DOHH2 (cell line): ENCODE measurements around the gene TMEM256.
A peak's percentile ranks its signal among the peaks of the same experiment; 100 is the strongest.

ENCODE experiments used
- H3F3A ChIP-seq: fragments of 200-600 bp; sonication (generic), shearing (Covaris generic); 2 replicates; pipeline ENCODE4 v1.6.0; 2016; ENCODE audit warnings: antibody characterized with exemption, mild to moderate bottlenecking; ENCODE audit not compliant: control insufficient read depth, insufficient read depth
- H3K27ac ChIP-seq: fragments of 200-600 bp; sonication (generic); 2 replicates; pipeline ENCODE4 v1.5.1; 2014; ENCODE audit warnings: low read depth, mild to moderate bottlenecking, low read length, moderate library complexity
- H3K27me3 ChIP-seq: fragments of 200-600 bp; sonication (generic); 2 replicates; pipeline ENCODE4 v1.6.1; 2014; ENCODE audit warnings: mild to moderate bottlenecking, low read length, mixed read lengths; ENCODE audit not compliant: control insufficient read depth
- H3K36me3 ChIP-seq: fragments of 200-600 bp; sonication (generic); 2 replicates; pipeline ENCODE4 v1.6.1; 2014; ENCODE audit warnings: mild to moderate bottlenecking, low read length, moderate library complexity, mixed read lengths; ENCODE audit not compliant: control insufficient read depth
- H3K4me1 ChIP-seq: fragments of 200-600 bp; sonication (generic); 2 replicates; pipeline ENCODE4 v1.6.1; 2014; ENCODE audit warnings: mild to moderate bottlenecking, low read length, mixed read lengths; ENCODE audit not compliant: control insufficient read depth
- H3K4me2 ChIP-seq: fragments of 200-600 bp; sonication (generic); 2 replicates; pipeline ENCODE4 v1.6.0; 2014; ENCODE audit warnings: mild to moderate bottlenecking, low read length, moderate library complexity
- H3K4me3 ChIP-seq: fragments of 200-600 bp; sonication (generic); 2 replicates; pipeline ENCODE4 v1.5.1; 2014; ENCODE audit warnings: mild to moderate bottlenecking, low read length, mixed read lengths
- H3K79me2 ChIP-seq: fragments of 200-600 bp; sonication (generic); 2 replicates; pipeline ENCODE4 v1.6.1; 2014; ENCODE audit warnings: mild to moderate bottlenecking, low read length, mixed read lengths; ENCODE audit not compliant: control insufficient read depth
- H3K9me2 ChIP-seq: fragments of 200-600 bp; sonication (generic); replicated peaks from 2 replicates; pipeline ENCODE4 v1.6.1; 2014; ENCODE audit warnings: mild to moderate bottlenecking, low read length, mixed read lengths; ENCODE audit not compliant: control insufficient read depth
- H3K9me3 ChIP-seq: fragments of 200-600 bp; sonication (generic); 2 replicates; pipeline ENCODE4 v1.6.1; 2014; ENCODE audit warnings: antibody characterized with exemption, low read length, mixed read lengths; ENCODE audit not compliant: control insufficient read depth, insufficient read depth
- H4K20me1 ChIP-seq: fragments of 200-600 bp; sonication (generic); 2 replicates; pipeline ENCODE4 v1.6.0; 2014; ENCODE audit warnings: low read depth, mild to moderate bottlenecking, antibody characterized with exemption, low read length, moderate library complexity; ENCODE audit not compliant: control insufficient read depth, insufficient read depth
- CTCF ChIP-seq: fragments of 200-600 bp; sonication (generic); IDR thresholded peaks from one replicate; pipeline ENCODE4 v1.5.1; 2014; ENCODE audit warnings: antibody characterized with exemption, mild to moderate bottlenecking, low read depth, low read length; ENCODE audit not compliant: poor library complexity, severe bottlenecking
- EZH2phosphoT487 ChIP-seq: fragments of 200-600 bp; sonication (generic); IDR thresholded peaks from 2 replicates; pipeline ENCODE4 v1.6.1; 2017; ENCODE audit warnings: borderline replicate concordance, mild to moderate bottlenecking, antibody characterized with exemption, low read length, moderate library complexity, mixed read lengths

The TMEM256 gene

GRCh38 chr17:7389924-7390910 is 13.7 kb downstream of the TMEM256 start:
- Histone ChIP-seq H3K9me3 (no peaks in the 10 kb centered on the region), H3K9me2 (no peaks in the 10 kb centered on the region), H3K4me2 (no peak overlapping the region), H3K4me1 (peaks cover 13% of the 10 kb centered on the region), H3K27ac (no peak overlapping the region), H3F3A (peaks cover 4% of the 10 kb centered on the region; the same call in 1 of the 2 replicates), H3K4me3 (no peak overlapping the region), H4K20me1 (no peaks in the 10 kb centered on the region), H3K79me2 (peaks cover 6% of the 10 kb centered on the region; the same call in 1 of the 2 replicates), H3K27me3 (no peaks in the 10 kb centered on the region), H3K36me3 (no peaks in the 10 kb centered on the region)
- TF ChIP-seq EZH2phosphoT487, result no peak
- no peak for TF ChIP-seq CTCF

- Histone ChIP-seq H3K27ac (no peak overlapping the region), H3F3A (peaks cover 4% of the 10 kb centered on the region; the same call in 1 of the 2 replicates), H3K36me3 (no peaks in the 10 kb centered on the region), H3K9me3 (no peaks in the 10 kb centered on the region), H3K4me3 (no peak overlapping the region), H3K4me2 (no peak overlapping the region), H3K27me3 (no peaks in the 10 kb centered on the region), H3K9me2 (no peaks in the 10 kb centered on the region), H4K20me1 (no peaks in the 10 kb centered on the region), H3K79me2 (peaks cover 5% of the 10 kb centered on the region; the same call in 1 of the 2 replicates), H3K4me1 (peaks cover 18% of the 10 kb centered on the region)
- TF ChIP-seq EZH2phosphoT487, result no peak
Measured at GRCh38 chr17:7388856-7389255, 15.0 kb downstream of the TMEM256 start.

- peaks cover 15% of the 10 kb centered on the region for H3K4me1 ChIP-seq
- no peaks in the 10 kb centered on the region for H3K9me2 ChIP-seq
- peak overlapping the region; percentile 91 for H3K4me2 ChIP-seq
- peak overlapping the region; percentile 86 for H3K4me3 ChIP-seq
- H3K27me3 ChIP-seq, result 0 out of 2 replicates have a peak, but pooled peaks cover 6% of the 10 kb centered on the region
- H3K9me3 ChIP-seq, result peaks cover under 1% of the 10 kb centered on the region; the same call in 1 of the 2 replicates
- no peaks in the 10 kb centered on the region for H4K20me1 ChIP-seq
- H3K36me3 ChIP-seq, result no peaks in the 10 kb centered on the region
- no peak overlapping the region for H3K27ac ChIP-seq
- H3K79me2 ChIP-seq, result no peaks in the 10 kb centered on the region
- H3F3A ChIP-seq, result no peaks in the 10 kb centered on the region
- TF ChIP-seq EZH2phosphoT487 (no peak), CTCF (no peak)
Measured at GRCh38 chr17:7384489-7385081, 19.3 kb downstream of the TMEM256 start.
